ENCODE data around the gene LIFR. TPM values are rescaled to one million over a fixed set of nuclear protein-coding genes. Genes with fewer than 3 reads are reported as not detected.
"Not testable (repeated sequence)": the region's sequence is repeated elsewhere in the genome, so short reads cannot be mapped to it uniquely, and the experiment has no call there.

Gene LIFR
- polyA plus RNA-seq, 4 donors, result 53.7 to 81.1 (median 75.8) TPM

DNA sequence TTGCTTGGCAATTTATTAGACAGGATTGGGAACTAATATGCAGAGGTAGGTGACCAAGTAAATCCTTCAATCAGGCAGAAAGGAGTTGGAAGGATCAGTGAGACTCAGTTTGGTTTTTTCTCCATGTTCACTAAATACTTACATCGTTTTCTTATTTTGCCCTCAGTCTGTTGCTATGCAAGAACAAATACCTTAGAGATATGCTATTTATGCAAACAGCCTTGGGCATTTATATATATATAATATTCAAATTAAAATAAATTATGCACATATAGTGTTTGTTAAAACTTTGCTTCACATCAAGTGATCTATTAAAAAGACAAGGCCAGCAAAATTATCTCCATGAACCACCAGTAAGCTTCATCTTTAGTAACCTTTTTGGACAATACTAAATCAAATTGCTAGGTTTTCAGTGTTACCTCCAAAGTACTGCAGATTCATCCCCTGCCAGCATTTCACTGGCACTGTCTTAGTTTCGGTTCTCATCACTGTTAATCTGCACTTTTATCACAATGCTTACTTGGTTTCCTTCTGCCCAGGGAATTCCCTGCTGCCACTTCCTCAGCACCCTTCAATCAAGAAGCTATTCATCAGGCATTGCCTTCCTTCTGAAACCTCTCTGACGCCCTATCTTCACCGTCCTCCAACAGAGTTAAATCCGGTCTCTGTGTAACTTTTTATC lies 26.0 kb upstream of the LIFR start:
- no peak for DNase-seq (ENCODE audit: low read depth in 4 of 4, low spot score in 3 of 4)

- DNase-seq (ENCODE audit: low read depth in 4 of 4, low spot score in 3 of 4), result no peak
Observed at GRCh38 chr5:38581597-38581996, 25.2 kb upstream of the LIFR start.

DNA sequence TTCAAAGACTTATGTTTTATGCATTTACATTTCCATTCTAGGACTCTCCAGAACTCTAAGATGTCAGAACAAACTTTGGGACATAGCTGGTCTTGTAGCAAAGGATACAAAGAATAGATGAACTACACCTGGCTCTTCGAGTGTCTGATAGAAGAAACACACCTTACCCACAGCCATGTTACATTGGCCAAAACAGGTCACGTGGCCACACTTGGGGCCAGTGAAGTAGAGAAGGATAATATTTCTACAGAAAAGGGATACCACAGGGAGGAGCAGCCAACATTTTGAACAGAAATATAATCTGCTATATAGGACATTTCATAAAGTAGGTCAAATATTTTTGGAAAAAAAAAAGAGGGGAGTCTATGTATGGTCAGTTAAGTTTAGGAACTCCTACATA lies 22.7 kb upstream of the LIFR start:
- DNase-seq (ENCODE audit: low read depth in 4 of 4, low spot score in 3 of 4), result no peak

DNA sequence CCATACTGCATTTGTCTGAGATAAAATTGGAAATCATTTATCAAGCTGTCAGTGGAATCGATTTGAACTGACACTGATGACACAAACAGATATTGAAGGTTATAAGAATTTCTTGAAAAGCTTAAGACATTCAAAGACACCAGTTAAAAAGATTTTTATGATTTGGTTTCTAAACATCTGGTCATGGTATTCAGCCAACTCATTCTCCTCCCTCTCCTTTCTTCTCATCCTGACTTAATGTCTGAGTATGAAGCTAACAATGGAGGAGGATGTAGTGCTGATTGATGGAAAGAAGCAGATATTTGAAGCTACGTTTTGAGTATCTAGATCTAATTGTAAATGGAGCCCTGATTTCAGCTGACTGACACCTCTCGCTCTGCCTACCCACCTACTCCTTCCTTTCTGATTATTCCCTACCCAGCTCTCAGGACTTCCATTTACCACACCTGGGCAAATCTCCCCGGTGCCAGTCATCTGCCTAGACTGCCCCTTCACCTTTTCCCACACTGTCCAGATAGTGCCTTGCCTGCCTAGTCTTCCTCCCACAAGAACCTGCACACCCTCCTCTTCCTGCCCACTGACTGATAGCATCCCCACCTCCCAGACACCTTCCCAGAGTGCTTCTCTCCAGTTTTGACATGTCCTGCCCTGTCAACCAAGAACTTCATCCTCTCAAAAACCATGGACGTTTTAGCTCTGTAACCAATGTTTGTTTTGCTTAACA lies 20.7 kb upstream of the LIFR start:
- no peak for DNase-seq (ENCODE audit: low read depth in 4 of 4, low spot score in 3 of 4)

DNA sequence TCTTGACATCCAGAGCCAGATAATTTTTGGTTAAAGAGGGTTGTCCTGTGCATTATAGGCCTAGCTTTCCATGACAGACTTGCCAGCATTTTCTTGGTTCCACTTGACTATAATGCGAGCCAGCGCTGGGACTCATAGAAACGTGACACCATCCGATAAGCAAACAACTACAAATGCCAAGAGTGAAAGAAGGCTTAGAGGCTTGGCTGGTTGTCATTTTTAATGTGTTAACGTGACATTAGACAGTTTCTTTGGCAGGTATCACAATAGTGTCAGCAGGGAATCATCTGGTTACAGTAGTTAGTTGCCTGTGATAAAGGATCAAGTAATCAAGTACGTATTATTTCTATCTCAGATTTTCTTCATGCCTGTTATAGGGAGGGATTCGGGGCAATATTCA lies 20.0 kb upstream of the LIFR start:
- DNase-seq (ENCODE audit: low read depth in 4 of 4, low spot score in 3 of 4), result no peak

DNA sequence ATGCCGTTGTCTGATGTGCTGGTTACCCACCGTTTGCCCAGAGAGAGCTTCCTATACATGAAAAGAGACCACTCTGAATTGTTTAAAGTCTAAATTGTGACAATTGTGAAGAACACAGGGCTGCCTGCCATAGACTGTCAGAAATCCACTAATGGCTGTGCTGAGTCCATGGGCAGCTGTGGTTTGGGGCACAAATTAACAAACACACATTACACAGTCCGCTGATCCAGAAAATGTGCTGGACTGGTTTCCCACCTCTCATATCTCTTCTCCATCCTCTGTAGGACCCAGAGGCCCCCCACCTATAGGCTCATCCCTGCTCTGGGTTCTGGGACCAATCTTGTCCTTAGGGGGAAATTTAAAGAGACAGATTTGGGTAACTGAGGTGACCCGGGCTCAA lies 19.0 kb upstream of the LIFR start:
- DNase-seq (ENCODE audit: low read depth in 4 of 4, low spot score in 3 of 4), result no peak

GRCh38 chr5:38574009-38574408 lies 17.6 kb upstream of the LIFR start:
- DNase-seq (ENCODE audit: low read depth in 4 of 4, low spot score in 3 of 4), result no peak

- DNase-seq (ENCODE audit: low read depth in 4 of 4, low spot score in 3 of 4), result no peak
Observed at GRCh38 chr5:38573521-38573920, 17.1 kb upstream of the LIFR start.

DNA sequence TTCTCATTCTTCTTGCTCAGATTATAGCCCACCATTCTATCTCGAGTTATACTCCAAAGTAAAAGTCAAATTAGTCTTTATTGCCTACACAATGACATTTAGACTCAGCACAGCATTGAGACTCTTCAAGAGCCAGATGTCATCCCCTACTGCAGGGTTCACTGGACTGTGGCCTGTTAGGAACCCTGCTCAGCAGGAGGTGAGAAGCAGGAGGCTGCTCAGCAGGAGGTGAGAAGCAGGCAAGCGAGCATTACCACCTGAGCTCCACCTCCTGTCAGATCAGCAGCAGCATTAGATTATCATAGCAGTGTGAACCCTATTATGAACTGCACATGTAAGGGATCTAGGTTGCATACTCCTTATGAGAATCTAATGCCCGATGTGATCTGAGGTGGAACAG lies 12.7 kb upstream of the LIFR start:
- no peak for DNase-seq (ENCODE audit: low read depth in 4 of 4, low spot score in 3 of 4)

- not testable (repeated sequence) for DNase-seq (ENCODE audit: low read depth in 4 of 4, low spot score in 3 of 4)
Observed at GRCh38 chr5:38567306-38567705, 10.9 kb upstream of the LIFR start.

GRCh38 chr5:38563624-38564023 lies 7.2 kb upstream of the LIFR start:
- DNase-seq (ENCODE audit: low read depth in 4 of 4, low spot score in 3 of 4), result no peak

GRCh38 chr5:38562444-38563210 lies 6.2 kb upstream of the LIFR start:
- no peak for DNase-seq (ENCODE audit: low read depth in 4 of 4, low spot score in 3 of 4)

DNA sequence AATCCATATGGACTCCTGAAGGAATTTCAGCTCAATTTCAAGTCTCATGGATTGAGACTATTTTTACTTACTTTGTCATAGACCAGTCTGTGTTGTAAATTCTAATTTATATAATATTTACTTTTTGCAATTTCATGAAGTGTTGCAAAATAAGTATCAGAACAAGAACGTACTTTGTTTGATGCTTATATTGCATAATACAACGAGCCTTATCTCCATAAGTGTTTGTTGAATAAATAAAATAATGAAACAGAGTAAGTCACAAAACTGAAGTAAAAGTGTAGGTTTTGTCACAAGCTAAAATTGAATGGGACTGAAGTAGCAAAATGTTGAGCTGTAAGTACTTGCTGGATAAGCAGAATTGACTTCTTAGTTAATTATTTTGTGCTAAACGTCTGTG lies 3.0 kb upstream of the LIFR start:
- DNase-seq (ENCODE audit: low read depth in 4 of 4, low spot score in 3 of 4), result no peak

DNA sequence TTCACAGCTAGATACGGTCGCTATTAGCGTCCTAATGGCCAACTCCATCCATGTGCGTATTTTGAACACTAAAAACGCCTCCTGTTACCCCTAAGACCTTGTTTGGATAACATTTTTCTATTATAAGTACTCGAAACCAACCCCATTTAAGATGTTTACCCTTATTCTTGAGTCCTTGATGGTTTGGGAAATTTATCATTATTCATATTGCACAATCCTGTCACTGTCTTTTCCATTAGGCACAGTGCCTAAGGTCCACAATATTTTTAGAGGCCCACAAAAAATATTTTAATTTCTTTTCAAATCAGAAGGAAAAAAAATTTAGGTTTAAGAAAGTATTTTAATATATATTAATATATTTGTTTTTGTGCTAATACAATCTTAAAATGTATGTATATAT lies 1.3 kb upstream of the LIFR start:
- DNase-seq (ENCODE audit: low read depth in 4 of 4, low spot score in 3 of 4), result no peak

DNA sequence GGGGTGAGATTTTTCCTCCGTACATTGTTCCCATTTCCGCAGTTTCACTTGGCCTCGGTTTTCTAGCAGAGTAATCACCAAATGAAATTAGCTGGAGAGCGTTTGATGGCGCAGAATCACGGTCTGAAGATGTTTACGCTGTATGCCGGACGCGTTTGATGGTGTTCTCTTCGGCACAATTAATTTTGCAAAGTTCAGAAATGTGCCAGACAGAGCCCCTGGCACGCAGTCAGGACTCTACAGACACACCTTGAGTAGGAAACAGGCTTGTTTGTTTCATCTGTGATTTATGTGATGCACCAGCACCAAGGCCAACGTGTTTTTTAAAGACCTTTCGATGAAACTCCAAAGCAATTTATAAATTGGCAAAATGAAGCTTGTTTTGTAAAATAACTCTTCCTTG lies 863 bp upstream of the LIFR start:
- DNase-seq (ENCODE audit: low read depth in 4 of 4, low spot score in 3 of 4), result no peak

- DNase-seq (ENCODE audit: low read depth in 4 of 4, low spot score in 3 of 4), result no peak
Observed at GRCh38 chr5:38556088-38556598, 303 bp downstream of the LIFR start.

DNA sequence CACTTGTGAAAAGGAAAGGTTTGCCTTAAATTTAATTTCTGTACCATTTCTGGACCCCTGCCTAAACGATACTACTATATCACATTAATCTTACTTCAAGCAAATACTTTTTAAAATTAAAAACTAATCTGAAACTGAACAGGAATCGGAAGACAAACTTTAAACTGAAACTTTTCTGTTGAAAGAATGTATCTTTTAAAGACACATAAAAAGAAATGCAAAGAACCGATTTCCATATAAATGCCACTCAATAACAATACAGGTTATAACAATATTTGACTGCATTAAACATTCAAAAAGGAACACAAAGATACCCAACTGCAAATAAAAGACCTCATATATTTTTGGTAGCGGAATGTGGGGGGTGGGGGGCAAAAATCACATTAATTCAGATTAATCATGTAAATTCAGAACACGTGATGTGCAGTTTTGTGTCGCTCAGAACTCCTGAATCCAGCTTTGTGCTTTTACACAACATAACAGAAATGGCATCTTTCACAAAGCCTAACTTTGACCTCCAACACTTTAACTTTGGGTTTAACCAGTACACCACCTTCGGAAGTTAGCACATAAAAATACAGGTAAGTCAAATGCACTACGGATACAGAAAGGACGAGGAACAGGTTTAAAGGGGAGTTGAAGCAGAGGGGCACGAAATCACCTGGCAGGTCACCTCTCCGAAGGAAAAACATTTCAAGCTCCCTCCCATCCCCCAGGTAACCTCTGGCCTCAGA lies 925 bp downstream of the LIFR start:
- no peak for DNase-seq (ENCODE audit: low read depth in 4 of 4, low spot score in 3 of 4)

DNA sequence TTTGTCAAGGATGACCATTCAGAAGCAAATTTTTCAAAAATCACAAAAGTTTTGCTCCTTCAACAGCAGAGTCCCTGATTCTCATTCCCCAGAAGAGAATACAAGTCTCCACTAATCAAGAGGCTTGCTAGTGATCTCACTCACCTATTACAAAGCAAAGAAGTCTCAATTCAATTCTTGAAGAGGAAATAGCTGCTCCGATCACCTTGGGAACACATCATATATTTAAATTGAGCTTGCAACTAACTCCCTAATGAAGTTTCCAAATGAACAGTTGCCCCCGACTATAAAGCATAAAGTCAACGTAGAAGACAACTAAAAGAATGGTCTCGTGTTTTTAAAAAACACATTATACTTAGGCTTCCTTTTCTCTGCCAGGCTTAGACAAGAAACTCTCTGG lies 1.6 kb downstream of the LIFR start:
- no peak for DNase-seq (ENCODE audit: low read depth in 4 of 4, low spot score in 3 of 4)

DNA sequence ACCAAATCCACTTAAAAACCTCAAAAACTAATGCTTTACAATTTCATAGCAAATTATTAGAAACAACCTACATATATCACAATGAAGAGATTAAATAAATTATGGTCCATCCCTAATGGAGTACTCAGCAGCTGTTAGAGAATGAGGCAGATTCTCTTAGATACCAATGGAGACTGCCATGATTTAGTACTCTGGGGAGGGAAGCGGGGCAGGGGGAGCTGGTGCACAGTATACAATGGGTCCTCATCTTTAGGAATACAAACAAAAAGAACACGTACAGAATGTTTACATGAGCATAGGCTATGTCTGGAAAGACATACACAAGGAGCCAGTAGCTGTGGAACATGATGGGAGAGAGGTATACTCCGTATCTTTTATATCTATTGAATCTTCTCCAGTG lies 2.0 kb downstream of the LIFR start:
- no peak for DNase-seq (ENCODE audit: low read depth in 4 of 4, low spot score in 3 of 4)

- no peak for DNase-seq (ENCODE audit: low read depth in 4 of 4, low spot score in 3 of 4)
Observed at GRCh38 chr5:38553001-38553521, 3.4 kb downstream of the LIFR start.

All from left renal pelvis (tissue), 4 donors.